HG03064 (cell line): Measurements from ENCODE around the gene PEX6.
"Not testable (repeated sequence)": the region's sequence is repeated elsewhere in the genome, so short reads cannot be mapped to it uniquely, and the experiment has no call there.

ENCODE experiments used
- ATAC-seq: cut with Tn5 transposase; IDR thresholded peaks from one replicate; pipeline ENCODE4 v1.9.1; 2021; ENCODE audit warnings: low read depth; ENCODE audit not compliant: unreplicated experiment

Gene PEX6

GRCh38 chr6:43005844-43006243 lies 26.9 kb upstream of the PEX6 start:
- ATAC-seq, result no peak

GRCh38 chr6:43001843-43002242 lies 22.9 kb upstream of the PEX6 start:
- ATAC-seq, result no peak

GRCh38 chr6:42998205-42998604 lies 19.2 kb upstream of the PEX6 start:
- not testable (repeated sequence) for ATAC-seq

GRCh38 chr6:42996513-42996912 lies 17.5 kb upstream of the PEX6 start:
- no peak for ATAC-seq

GRCh38 chr6:42993445-42993844 lies 14.5 kb upstream of the PEX6 start:
- ATAC-seq, result no peak

- ATAC-seq, result no peak
These were observed 10.9 kb upstream of the PEX6 start for GRCh38 chr6:42989923-42990322.

- ATAC-seq, result no peak
These were observed 9.6 kb upstream of the PEX6 start for GRCh38 chr6:42988486-42989020.

- ATAC-seq, result no peak
These were observed 8.8 kb upstream of the PEX6 start for GRCh38 chr6:42987533-42988451.

- ATAC-seq, result no peak
These were observed 6.0 kb upstream of the PEX6 start for GRCh38 chr6:42984924-42985475.

- ATAC-seq, result peak; percentile 87
These were observed 5.3 kb upstream of the PEX6 start, which contains the start of gene PPP2R5D for GRCh38 chr6:42984001-42984923. Gene PPP2R5D (plus strand): TSS chr6:42984570. CDS start chr6:42984678, 108 bp downstream.

GRCh38 chr6:42981836-42982235 lies 2.9 kb upstream of the PEX6 start:
- no peak for ATAC-seq

- ATAC-seq, result no peak
These were observed 669 bp upstream of the PEX6 start for GRCh38 chr6:42979523-42980177.

- no peak for ATAC-seq
These were observed 518 bp downstream of the PEX6 start for GRCh38 chr6:42978487-42978838.

GRCh38 chr6:42974919-42975505 lies 4.0 kb downstream of the PEX6 start:
- no peak for ATAC-seq

- no peak for ATAC-seq
These were observed 5.1 kb downstream of the PEX6 start for GRCh38 chr6:42973926-42974325.

GRCh38 chr6:42971746-42972327 lies 7.1 kb downstream of the PEX6 start:
- no peak for ATAC-seq

GRCh38 chr6:42970871-42971612 lies 7.9 kb downstream of the PEX6 start:
- no peak for ATAC-seq

- no peak for ATAC-seq
These were observed 9.0 kb downstream of the PEX6 start for GRCh38 chr6:42969934-42970333.

GRCh38 chr6:42969431-42969830 lies 9.6 kb downstream of the PEX6 start:
- ATAC-seq, result no peak
